Panc1 (cell line): ENCODE measurements around the gene RPL7L1. TPM values are rescaled to one million over a fixed set of nuclear protein-coding genes. Genes with fewer than 3 reads are reported as not detected.

Experiments used
- ATAC-seq: fragments of 200-7000 bp; cut with Tn5 transposase; 2 replicates; pipeline ENCODE4 v1.9.1; 2020; ENCODE audit warnings: mild to moderate bottlenecking, moderate library complexity
- BruUV-seq: library from RNA; stranded (reverse); fragments of 400-500 nt; replicated peaks from 2 replicates; lab custom pipeline; 2021; lab: Mats Ljungman, UMichigan
- CTCF ChIA-PET: fragments of 300-600 bp; sonication (Branson Sonifier 250); formaldehyde crosslinking; loops from one replicate; lab custom pipeline; 2022; ENCODE audit warnings: antibody characterized with exemption; lab: Charles Lee
- POLR2A ChIA-PET: fragments of 300-600 bp; sonication (Branson Sonifier 250); formaldehyde crosslinking; loops from one replicate; lab custom pipeline; 2022; ENCODE audit warnings: antibody characterized with exemption; lab: Charles Lee
- DNase-seq: peaks from one replicate; pipeline ENCODE4 v3.0.0-alpha.2; 2010; ENCODE audit warnings: low read depth, low spot score
- H3K27ac ChIP-seq: 2 replicates; pipeline ENCODE4 v1.5.1; 2011; ENCODE audit warnings: mild to moderate bottlenecking, low read length, inconsistent platforms
- H3K27me3 ChIP-seq: fragments of 200-500 bp; sonication (Bioruptor generic); 2 replicates; pipeline ENCODE4 v1.6.0; 2014; ENCODE audit warnings: low read length, inconsistent platforms; ENCODE audit not compliant: control insufficient read depth, insufficient read depth
- H3K36me3 ChIP-seq: fragments of 200-500 bp; sonication (Bioruptor generic); 2 replicates; pipeline ENCODE4 v1.5.1; 2014; ENCODE audit warnings: inconsistent platforms, mild to moderate bottlenecking, low read length, moderate library complexity; ENCODE audit not compliant: control insufficient read depth, insufficient read depth
- H3K4me1 ChIP-seq: 2 replicates; pipeline ENCODE4 v1.5.1; 2011; ENCODE audit warnings: inconsistent platforms, mild to moderate bottlenecking, low read length, moderate library complexity; ENCODE audit not compliant: control insufficient read depth, insufficient read depth
- H3K4me3 ChIP-seq, 2 experiments: 2 replicates each; pipeline ENCODE4 v1.5.1; 2011 to 2012; ENCODE audit warnings: low read depth in 2 of 2, low read length in 2 of 2, mild to moderate bottlenecking in 2 of 2, inconsistent platforms in 1 of 2, moderate library complexity in 1 of 2
- H3K9me3 ChIP-seq: fragments of 200-500 bp; sonication (Bioruptor generic); 2 replicates; pipeline ENCODE4 v1.5.1; 2014; ENCODE audit warnings: low read depth, mild to moderate bottlenecking, inconsistent platforms, low read length, moderate library complexity; ENCODE audit not compliant: control insufficient read depth, insufficient read depth
- POLR2AphosphoS5 ChIP-seq: IDR thresholded peaks from 2 replicates; pipeline ENCODE4 v1.6.1; 2012; ENCODE audit warnings: mild to moderate bottlenecking, low read depth, low read length, moderate library complexity
- SIN3A ChIP-seq: IDR thresholded peaks from 2 replicates; pipeline ENCODE4 v1.6.1; 2012; ENCODE audit warnings: low read depth, mild to moderate bottlenecking, low read length, moderate library complexity, borderline replicate concordance; ENCODE audit not compliant: insufficient read depth
- TCF7L2 ChIP-seq: IDR thresholded peaks from 2 replicates; pipeline ENCODE4 v1.6.1; 2011; ENCODE audit warnings: mild to moderate bottlenecking, low read depth, low read length, inconsistent platforms
- in situ Hi-C: cut with HindIII; loops from 2 replicates; pipeline ENCODE4 v1.10.0; 2016; ENCODE audit warnings: low sequenced_read_pairs, low pct_unique_long_range_greater_than_20kb
- intact Hi-C: fragments of 100-400 bp; cut with micrococcal nuclease; formaldehyde crosslinking; loops from one replicate; pipeline ENCODE4 v1.10.0; 2022; ENCODE audit not compliant: unreplicated experiment
- total RNA-seq: library from RNA; stranded (reverse); gene quantifications from one replicate; pipeline ENCODE4 v1.2.1, GENCODE V29; 2021; ENCODE audit not compliant: unreplicated experiment
- TF ChIP-seq, protein P1 (sequence below), 2 experiments: IDR thresholded peaks; 2 replicates each; pipeline ENCODE4 v1.6.1; 2011 to 2012; ENCODE audit warnings: low read depth in 2 of 2, control low read depth in 1 of 2, low read length in 1 of 2, mild to moderate bottlenecking in 1 of 2, moderate library complexity in 1 of 2; ENCODE audit not compliant: insufficient read depth in 1 of 2
- TF ChIP-seq, protein P2 (sequence below): fragments of 450-650 bp; IDR thresholded peaks from 2 replicates; pipeline ENCODE4 v1.5.1; 2017; ENCODE audit warnings: mild to moderate bottlenecking

RPL7L1 gene
- total RNA-seq, 1 experiment from 2014 or later = 109 TPM

DNA sequence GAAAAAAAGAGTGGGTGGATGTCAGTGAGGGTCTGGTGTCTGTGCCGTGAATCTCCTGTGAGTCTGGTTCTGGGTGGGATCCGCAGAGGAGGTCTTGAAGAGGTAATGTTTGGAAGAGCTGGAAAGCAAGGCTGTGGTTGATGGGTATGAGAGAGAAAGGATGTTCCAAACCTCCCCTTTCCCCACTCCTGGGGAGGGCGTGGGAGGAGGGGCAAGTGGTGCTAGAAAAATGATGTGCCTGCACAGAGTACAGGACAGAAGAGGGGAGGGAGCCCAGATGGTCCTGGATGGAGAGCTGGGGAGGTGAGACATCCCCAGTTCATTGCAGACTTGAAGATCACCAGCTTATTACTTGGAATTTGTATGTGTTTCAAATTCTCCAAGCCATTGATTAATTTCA lies 53.0 kb downstream of the RPL7L1 start:
- DNase-seq (no peak), ATAC-seq (no peak)
- intact Hi-C loops = no loop called here
- Histone ChIP-seq H3K27me3 (no peaks in the 10 kb centered on the region), H3K4me1 (peaks cover 4% of the 10 kb centered on the region; the same call in 1 of the 2 replicates), H3K27ac (no peak overlapping the region), H3K4me3 (no peak overlapping the region), H3K36me3 (peaks cover 8% of the 10 kb centered on the region; the same call in 1 of the 2 replicates), H3K9me3 (no peaks in the 10 kb centered on the region)
- ChIA-PET POLR2A (interaction anchor here (0.6 kb wide), 1 partner anchor 218 kb away, joined by 8 read pairs; no protein-coding TSS in a partner anchor), CTCF (no interaction called here)
- TF ChIP-seq SIN3A (no peak), TCF7L2 (no peak), POLR2AphosphoS5 (no peak)
- TF ChIP-seq, protein P1, sequence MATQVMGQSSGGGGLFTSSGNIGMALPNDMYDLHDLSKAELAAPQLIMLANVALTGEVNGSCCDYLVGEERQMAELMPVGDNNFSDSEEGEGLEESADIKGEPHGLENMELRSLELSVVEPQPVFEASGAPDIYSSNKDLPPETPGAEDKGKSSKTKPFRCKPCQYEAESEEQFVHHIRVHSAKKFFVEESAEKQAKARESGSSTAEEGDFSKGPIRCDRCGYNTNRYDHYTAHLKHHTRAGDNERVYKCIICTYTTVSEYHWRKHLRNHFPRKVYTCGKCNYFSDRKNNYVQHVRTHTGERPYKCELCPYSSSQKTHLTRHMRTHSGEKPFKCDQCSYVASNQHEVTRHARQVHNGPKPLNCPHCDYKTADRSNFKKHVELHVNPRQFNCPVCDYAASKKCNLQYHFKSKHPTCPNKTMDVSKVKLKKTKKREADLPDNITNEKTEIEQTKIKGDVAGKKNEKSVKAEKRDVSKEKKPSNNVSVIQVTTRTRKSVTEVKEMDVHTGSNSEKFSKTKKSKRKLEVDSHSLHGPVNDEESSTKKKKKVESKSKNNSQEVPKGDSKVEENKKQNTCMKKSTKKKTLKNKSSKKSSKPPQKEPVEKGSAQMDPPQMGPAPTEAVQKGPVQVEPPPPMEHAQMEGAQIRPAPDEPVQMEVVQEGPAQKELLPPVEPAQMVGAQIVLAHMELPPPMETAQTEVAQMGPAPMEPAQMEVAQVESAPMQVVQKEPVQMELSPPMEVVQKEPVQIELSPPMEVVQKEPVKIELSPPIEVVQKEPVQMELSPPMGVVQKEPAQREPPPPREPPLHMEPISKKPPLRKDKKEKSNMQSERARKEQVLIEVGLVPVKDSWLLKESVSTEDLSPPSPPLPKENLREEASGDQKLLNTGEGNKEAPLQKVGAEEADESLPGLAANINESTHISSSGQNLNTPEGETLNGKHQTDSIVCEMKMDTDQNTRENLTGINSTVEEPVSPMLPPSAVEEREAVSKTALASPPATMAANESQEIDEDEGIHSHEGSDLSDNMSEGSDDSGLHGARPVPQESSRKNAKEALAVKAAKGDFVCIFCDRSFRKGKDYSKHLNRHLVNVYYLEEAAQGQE (IDR thresholded peaks at IDR 0.05; ENCODE audit: insufficient read depth in 1 of 2, low read depth in 2 of 2, low read length in 1 of 2) = no peak
- TF ChIP-seq, protein P2, sequence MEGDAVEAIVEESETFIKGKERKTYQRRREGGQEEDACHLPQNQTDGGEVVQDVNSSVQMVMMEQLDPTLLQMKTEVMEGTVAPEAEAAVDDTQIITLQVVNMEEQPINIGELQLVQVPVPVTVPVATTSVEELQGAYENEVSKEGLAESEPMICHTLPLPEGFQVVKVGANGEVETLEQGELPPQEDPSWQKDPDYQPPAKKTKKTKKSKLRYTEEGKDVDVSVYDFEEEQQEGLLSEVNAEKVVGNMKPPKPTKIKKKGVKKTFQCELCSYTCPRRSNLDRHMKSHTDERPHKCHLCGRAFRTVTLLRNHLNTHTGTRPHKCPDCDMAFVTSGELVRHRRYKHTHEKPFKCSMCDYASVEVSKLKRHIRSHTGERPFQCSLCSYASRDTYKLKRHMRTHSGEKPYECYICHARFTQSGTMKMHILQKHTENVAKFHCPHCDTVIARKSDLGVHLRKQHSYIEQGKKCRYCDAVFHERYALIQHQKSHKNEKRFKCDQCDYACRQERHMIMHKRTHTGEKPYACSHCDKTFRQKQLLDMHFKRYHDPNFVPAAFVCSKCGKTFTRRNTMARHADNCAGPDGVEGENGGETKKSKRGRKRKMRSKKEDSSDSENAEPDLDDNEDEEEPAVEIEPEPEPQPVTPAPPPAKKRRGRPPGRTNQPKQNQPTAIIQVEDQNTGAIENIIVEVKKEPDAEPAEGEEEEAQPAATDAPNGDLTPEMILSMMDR = no peak
- BruUV-seq = no TSS peak
- in situ Hi-C loops = no loop called here

DNA sequence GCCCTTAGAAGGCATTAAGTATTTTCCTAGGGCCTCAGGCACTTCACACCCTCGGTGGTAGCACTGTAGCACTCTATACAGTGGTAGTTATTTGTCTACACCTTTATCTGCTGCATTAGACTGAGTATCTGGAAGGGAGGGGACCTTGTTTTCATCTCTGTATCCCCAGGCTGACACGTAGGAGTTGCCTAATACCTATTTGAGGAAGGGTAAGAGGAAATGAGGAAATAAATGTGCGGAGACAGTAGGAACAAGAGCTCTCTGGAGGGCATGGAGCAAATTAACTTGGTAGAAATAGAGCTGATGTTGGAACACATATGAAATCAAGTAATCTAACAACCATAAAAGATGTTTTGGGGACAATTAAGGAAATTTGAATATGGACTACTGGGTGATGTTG lies 53.8 kb downstream of the RPL7L1 start:
- in situ Hi-C loops = no loop called here
- H3K27me3 ChIP-seq = no peaks in the 10 kb centered on the region
- no peak overlapping the region for H3K27ac ChIP-seq
- ChIA-PET CTCF (no interaction called here), POLR2A (interaction anchor here (0.7 kb wide), 1 partner anchor 116 kb away, joined by 3 read pairs; no protein-coding TSS in a partner anchor)
- BruUV-seq = no TSS peak
- H3K36me3 ChIP-seq = peaks cover 8% of the 10 kb centered on the region; the same call in 1 of the 2 replicates
- TF ChIP-seq SIN3A = no peak
- no peak for TF ChIP-seq POLR2AphosphoS5
- TF ChIP-seq, protein P1 (IDR thresholded peaks at IDR 0.05; ENCODE audit: insufficient read depth in 1 of 2, low read depth in 2 of 2, low read length in 1 of 2) = no peak
- TF ChIP-seq, protein P2 = no peak
- ATAC-seq (no peak), DNase-seq (no peak)
- peaks cover 4% of the 10 kb centered on the region; the same call in 1 of the 2 replicates for H3K4me1 ChIP-seq
- H3K9me3 ChIP-seq = no peaks in the 10 kb centered on the region
- intact Hi-C loops = no loop called here
- no peak overlapping the region for H3K4me3 ChIP-seq
